Thyroid gland (tissue), 4 donors: ENCODE measurements around the gene RNF11. TPM values are rescaled to one million over a fixed set of nuclear protein-coding genes. Genes with fewer than 3 reads are reported as not detected.
A peak's percentile ranks its signal among the peaks of the same experiment; 100 is the strongest.

Source experiments
- DNase-seq, 2 donors: peaks; one replicate each; pipeline ENCODE4 v3.0.0-alpha.2; 2019
- H3K27ac ChIP-seq, 3 donors: fragments of 200-600 bp; sonication (generic); 1 replicate in 2 of 3; 2 replicates in 1 of 3; pipeline ENCODE4 v1.5.1; 2016 to 2019; ENCODE audit warnings: mild to moderate bottlenecking in 1 of 3, moderate library complexity in 1 of 3
- H3K27me3 ChIP-seq: fragments of 200-600 bp; sonication (generic); one replicate; pipeline ENCODE4 v1.5.1; 2019
- H3K36me3 ChIP-seq, 2 donors: fragments of 200-600 bp; sonication (generic); one replicate each; pipeline ENCODE4 v1.5.1; 2016 to 2019
- H3K4me1 ChIP-seq, 2 donors: fragments of 200-600 bp; sonication (generic); one replicate each; pipeline ENCODE4 v1.5.1; 2017 to 2019
- H3K4me3 ChIP-seq, 3 donors: fragments of 200-600 bp; sonication (generic); replicated peaks in 1 of 3; 1 replicate in 2 of 3; 2 replicates in 1 of 3; pipeline ENCODE4 v1.5.1; 2016; ENCODE audit warnings: mild to moderate bottlenecking in 1 of 3
- H3K9me3 ChIP-seq: fragments of 200-600 bp; sonication (generic); one replicate; pipeline ENCODE4 v1.5.1; 2017
- CTCF ChIP-seq, 6 experiments: fragments of 200-600 bp in 3 of 6; fragments of 450-650 bp in 3 of 6; sonication (generic) in 3 of 6; IDR thresholded peaks; one replicate each; pipeline ENCODE4 v1.5.1; 2016 to 2019; ENCODE audit warnings: antibody characterized with exemption in 6 of 6, mild to moderate bottlenecking in 2 of 6, inconsistent platforms in 1 of 6, moderate library complexity in 1 of 6
- POLR2A ChIP-seq, 2 donors: fragments of 450-650 bp; IDR thresholded peaks; one replicate each; pipeline ENCODE4 v1.6.1; 2017; ENCODE audit warnings: antibody characterized with exemption in 2 of 2, mild to moderate bottlenecking in 2 of 2, moderate library complexity in 1 of 2
- WGBS, 2 donors: methylation state at CpG; one replicate each; pipeline ENCODE4 v1.1.5; 2017; 5-methylcytosine and 5-hydroxymethylcytosine counted together
- intact Hi-C: fragments of 100-400 bp; cut with DNase I; formaldehyde crosslinking; loops from one replicate; pipeline ENCODE4 v1.15.1; 2023
- total RNA-seq, 4 donors: library from RNA; depleted of rRNA; stranded (reverse); fragments of >200 nt; gene quantifications; one replicate each; pipeline ENCODE4 v1.2.3, GENCODE V29; 2016

Gene RNF11
- total RNA-seq, 4 donors from 2014 or later: 113 to 134 (median 115) TPM

GRCh38 chr1:51303751-51304251 lies 67.7 kb downstream of the RNF11 start:
- WGBS, 2 donors: 62 to 75% methylated on average over 8 of the region's 8 CpGs
- H3K4me3 ChIP-seq: no peak overlapping the region
- TF ChIP-seq POLR2A (IDR thresholded peaks at IDR 0.05) (no peak), CTCF (IDR thresholded peaks at IDR 0.05) (no peak)

GRCh38 chr1:51304360-51304759 lies 68.3 kb downstream of the RNF11 start:
- Histone ChIP-seq H3K27me3 (no peaks in the 10 kb centered on the region), H3K9me3 (no peaks in the 10 kb centered on the region), H3K36me3 (no peaks in the 10 kb centered on the region), H3K27ac (no peak overlapping the region), H3K4me1 (no peaks in the 10 kb centered on the region), H3K4me3 (no peak overlapping the region)
- 60 to 78% methylated on average over 1 of the region's 1 CpG for WGBS, 2 donors
- TF ChIP-seq CTCF (IDR thresholded peaks at IDR 0.05) (no peak), POLR2A (IDR thresholded peaks at IDR 0.05) (no peak)
- intact Hi-C loops: no loop called here
- DNase-seq: no peak

More at GRCh38 chr1:51303751-51304251, 67.7 kb downstream of the RNF11 start:
- DNase-seq: no peak
- intact Hi-C loops: no loop called here
- no peaks in the 10 kb centered on the region for H3K9me3 ChIP-seq
- H3K27ac ChIP-seq: no peak overlapping the region
- no peaks in the 10 kb centered on the region for H3K4me1 ChIP-seq
- H3K27me3 ChIP-seq: no peaks in the 10 kb centered on the region
- H3K36me3 ChIP-seq: no peaks in the 10 kb centered on the region

- DNase-seq: no peak
- Histone ChIP-seq H3K36me3 (no peaks in the 10 kb centered on the region), H3K4me3 (no peak overlapping the region), H3K4me1 (no peaks in the 10 kb centered on the region), H3K27ac (no peak overlapping the region), H3K9me3 (no peaks in the 10 kb centered on the region), H3K27me3 (no peaks in the 10 kb centered on the region)
- intact Hi-C loops: no loop called here
- WGBS, 2 donors: 49 to 77% methylated on average over 2 to 3 of the region's 4 CpGs
- TF ChIP-seq POLR2A (IDR thresholded peaks at IDR 0.05) (no peak), CTCF (IDR thresholded peaks at IDR 0.05) (no peak)
Observed at GRCh38 chr1:51305371-51305823, 69.3 kb downstream of the RNF11 start.

- no peaks in the 10 kb centered on the region for H3K4me1 ChIP-seq
- H3K27me3 ChIP-seq: no peaks in the 10 kb centered on the region
- H3K36me3 ChIP-seq: no peaks in the 10 kb centered on the region
- TF ChIP-seq CTCF (IDR thresholded peaks at IDR 0.05): no peak
- no peak for TF ChIP-seq POLR2A (IDR thresholded peaks at IDR 0.05)
- DNase-seq: peak in 1 of 2 donors; percentile 55
- H3K9me3 ChIP-seq: no peaks in the 10 kb centered on the region
- H3K4me3 ChIP-seq: no peak overlapping the region
- 73 to 74% methylated on average over 5 of the region's 5 CpGs for WGBS, 2 donors
- intact Hi-C loops: no loop called here
- no peak overlapping the region for H3K27ac ChIP-seq
Observed at GRCh38 chr1:51306950-51307349, 70.9 kb downstream of the RNF11 start.

GRCh38 chr1:51308636-51309035 lies 72.6 kb downstream of the RNF11 start:
- Histone ChIP-seq H3K9me3 (no peaks in the 10 kb centered on the region), H3K27me3 (no peaks in the 10 kb centered on the region), H3K4me3 (no peak overlapping the region), H3K4me1 (no peaks in the 10 kb centered on the region), H3K27ac (no peak overlapping the region), H3K36me3 (no peaks in the 10 kb centered on the region)
- intact Hi-C loops: no loop called here
- TF ChIP-seq CTCF (IDR thresholded peaks at IDR 0.05): no peak
- TF ChIP-seq POLR2A (IDR thresholded peaks at IDR 0.05): no peak
- WGBS, 2 donors: 90 to 92% methylated on average over 6 of the region's 6 CpGs
- DNase-seq: no peak
